22Rv1 (cell line): ENCODE measurements around the gene TSPYL2.

ENCODE experiments used
- ZFX ChIP-seq: fragments of 450-650 bp; IDR thresholded peaks from 2 replicates; pipeline ENCODE4 v1.6.1; 2017; ENCODE audit warnings: antibody characterized with exemption, borderline replicate concordance
- TF ChIP-seq, protein P1 (sequence below): fragments of 450-650 bp; IDR thresholded peaks from 2 replicates; pipeline ENCODE4 v1.5.1; 2017; ENCODE audit warnings: mild to moderate bottlenecking

DNA sequence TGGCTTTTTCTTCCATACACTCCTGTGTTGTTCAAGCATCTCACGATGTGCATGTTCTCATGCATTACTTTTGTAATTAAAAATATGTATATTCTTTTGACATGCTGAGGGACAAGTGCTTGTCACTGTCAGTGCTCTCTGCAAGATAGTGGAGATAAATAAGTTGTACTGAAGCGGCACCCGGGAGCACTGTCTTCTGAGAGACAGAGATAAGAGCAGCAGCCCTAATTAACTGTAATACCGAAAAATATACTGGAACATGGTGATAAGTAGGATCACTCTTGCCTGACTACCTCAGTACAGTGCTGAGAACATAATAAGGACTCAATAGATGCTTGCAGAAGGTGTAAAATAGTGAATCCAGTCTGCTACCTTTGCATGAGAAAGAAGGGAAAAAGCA is 42.9 kb upstream of the TSPYL2 start:
- TF ChIP-seq, protein P1, sequence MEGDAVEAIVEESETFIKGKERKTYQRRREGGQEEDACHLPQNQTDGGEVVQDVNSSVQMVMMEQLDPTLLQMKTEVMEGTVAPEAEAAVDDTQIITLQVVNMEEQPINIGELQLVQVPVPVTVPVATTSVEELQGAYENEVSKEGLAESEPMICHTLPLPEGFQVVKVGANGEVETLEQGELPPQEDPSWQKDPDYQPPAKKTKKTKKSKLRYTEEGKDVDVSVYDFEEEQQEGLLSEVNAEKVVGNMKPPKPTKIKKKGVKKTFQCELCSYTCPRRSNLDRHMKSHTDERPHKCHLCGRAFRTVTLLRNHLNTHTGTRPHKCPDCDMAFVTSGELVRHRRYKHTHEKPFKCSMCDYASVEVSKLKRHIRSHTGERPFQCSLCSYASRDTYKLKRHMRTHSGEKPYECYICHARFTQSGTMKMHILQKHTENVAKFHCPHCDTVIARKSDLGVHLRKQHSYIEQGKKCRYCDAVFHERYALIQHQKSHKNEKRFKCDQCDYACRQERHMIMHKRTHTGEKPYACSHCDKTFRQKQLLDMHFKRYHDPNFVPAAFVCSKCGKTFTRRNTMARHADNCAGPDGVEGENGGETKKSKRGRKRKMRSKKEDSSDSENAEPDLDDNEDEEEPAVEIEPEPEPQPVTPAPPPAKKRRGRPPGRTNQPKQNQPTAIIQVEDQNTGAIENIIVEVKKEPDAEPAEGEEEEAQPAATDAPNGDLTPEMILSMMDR: no peak
- no peak for TF ChIP-seq ZFX
